Left ventricle myocardium inferior (tissue), 1 donor: ENCODE measurements around the gene TMEM88. TPM values are rescaled to one million over a fixed set of nuclear protein-coding genes. Genes with fewer than 3 reads are reported as not detected.

ENCODE experiments used
- DNase-seq: peaks from one replicate; pipeline ENCODE4 v3.0.0-alpha.2; 2020
- H3K27ac ChIP-seq: fragments of 200-600 bp; replicated peaks from 2 replicates; pipeline ENCODE4 v1.8.0; 2021
- H3K27me3 ChIP-seq: fragments of 200-600 bp; 2 replicates; pipeline ENCODE4 v1.8.0; 2021; ENCODE audit warnings: low read depth
- H3K36me3 ChIP-seq: fragments of 200-600 bp; 2 replicates; pipeline ENCODE4 v1.8.0; 2021
- H3K4me1 ChIP-seq: fragments of 200-600 bp; 2 replicates; pipeline ENCODE4 v1.8.0; 2021
- H3K4me3 ChIP-seq: fragments of 200-600 bp; 2 replicates; pipeline ENCODE4 v1.8.0; 2021; ENCODE audit warnings: mild to moderate bottlenecking, moderate library complexity
- H3K9me3 ChIP-seq: fragments of 200-600 bp; replicated peaks from 2 replicates; pipeline ENCODE4 v1.8.0; 2021
- intact Hi-C: fragments of 100-400 bp; cut with micrococcal nuclease; formaldehyde crosslinking; loops from one replicate; pipeline ENCODE4 v1.11.0; 2022
- total RNA-seq: library from RNA; stranded (reverse); fragmentation: NEBNext Ultra II Directional; extraction: Animal tissue kit (Norgen Biotek cat#: 25700); gene quantifications from one replicate; pipeline ENCODE4 v1.2.1, GENCODE V29; 2021
- TF ChIP-seq, protein P1 (sequence below): fragments of 200-600 bp; IDR thresholded peaks from 2 replicates; pipeline ENCODE4 v1.8.0; 2021; ENCODE audit warnings: antibody characterized with exemption, mild to moderate bottlenecking, borderline replicate concordance
- donor health status: DM: no; HTN: yes; CAD: no; lungs with severe emphysema.

Gene TMEM88
- total RNA-seq, 1 donor from 2014 or later, result 26.4 TPM

- Histone ChIP-seq H3K27ac (peak overlapping the region; percentile 99), H3K36me3 (peaks cover 48% of the 10 kb centered on the region), H3K4me3 (peak overlapping the region; percentile 86), H3K9me3 (no peaks in the 10 kb centered on the region), H3K27me3 (no peaks in the 10 kb centered on the region), H3K4me1 (peaks cover 61% of the 10 kb centered on the region)
- TF ChIP-seq, protein P1, sequence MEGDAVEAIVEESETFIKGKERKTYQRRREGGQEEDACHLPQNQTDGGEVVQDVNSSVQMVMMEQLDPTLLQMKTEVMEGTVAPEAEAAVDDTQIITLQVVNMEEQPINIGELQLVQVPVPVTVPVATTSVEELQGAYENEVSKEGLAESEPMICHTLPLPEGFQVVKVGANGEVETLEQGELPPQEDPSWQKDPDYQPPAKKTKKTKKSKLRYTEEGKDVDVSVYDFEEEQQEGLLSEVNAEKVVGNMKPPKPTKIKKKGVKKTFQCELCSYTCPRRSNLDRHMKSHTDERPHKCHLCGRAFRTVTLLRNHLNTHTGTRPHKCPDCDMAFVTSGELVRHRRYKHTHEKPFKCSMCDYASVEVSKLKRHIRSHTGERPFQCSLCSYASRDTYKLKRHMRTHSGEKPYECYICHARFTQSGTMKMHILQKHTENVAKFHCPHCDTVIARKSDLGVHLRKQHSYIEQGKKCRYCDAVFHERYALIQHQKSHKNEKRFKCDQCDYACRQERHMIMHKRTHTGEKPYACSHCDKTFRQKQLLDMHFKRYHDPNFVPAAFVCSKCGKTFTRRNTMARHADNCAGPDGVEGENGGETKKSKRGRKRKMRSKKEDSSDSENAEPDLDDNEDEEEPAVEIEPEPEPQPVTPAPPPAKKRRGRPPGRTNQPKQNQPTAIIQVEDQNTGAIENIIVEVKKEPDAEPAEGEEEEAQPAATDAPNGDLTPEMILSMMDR, result no peak
- intact Hi-C loops, result no loop called here
- DNase-seq, result no peak
Measured at GRCh38 chr17:7853691-7854038, 1.2 kb upstream of the TMEM88 start.

GRCh38 chr17:7854078-7854777 lies 638 bp upstream of the TMEM88 start:
- intact Hi-C loops, result no loop called here
- no peaks in the 10 kb centered on the region for H3K9me3 ChIP-seq
- H3K4me1 ChIP-seq, result peaks cover 67% of the 10 kb centered on the region
- peak overlapping the region; percentile 99 for H3K27ac ChIP-seq
- H3K4me3 ChIP-seq, result peak overlapping the region; percentile 86
- H3K36me3 ChIP-seq, result peaks cover 44% of the 10 kb centered on the region
- H3K27me3 ChIP-seq, result no peaks in the 10 kb centered on the region
- TF ChIP-seq, protein P1, result no peak
- DNase-seq, result no peak

DNA sequence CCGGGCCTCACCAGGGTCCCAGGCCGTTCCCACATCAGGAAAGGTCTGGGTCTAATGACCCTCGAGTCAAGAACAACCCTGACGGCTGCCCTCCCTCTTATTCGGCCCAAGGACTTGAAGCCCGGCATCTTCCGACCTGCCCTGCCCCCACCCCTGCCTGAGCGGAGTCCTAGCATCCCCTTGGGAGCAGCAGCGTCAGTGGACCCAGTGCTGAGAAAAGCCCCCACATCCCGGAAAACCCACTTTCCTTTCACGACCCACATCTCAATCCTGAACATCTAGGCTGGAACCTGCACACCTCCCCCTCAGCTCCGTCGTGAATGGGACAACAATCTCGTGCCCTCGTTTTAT lies 769 bp downstream of the TMEM88 start:
- peaks cover 44% of the 10 kb centered on the region for H3K36me3 ChIP-seq
- peak overlapping the region; percentile 86 for H3K4me3 ChIP-seq
- DNase-seq, result no peak
- intact Hi-C loops, result no loop called here
- TF ChIP-seq, protein P1, result no peak
- H3K9me3 ChIP-seq, result no peaks in the 10 kb centered on the region
- H3K4me1 ChIP-seq, result peaks cover 71% of the 10 kb centered on the region
- no peaks in the 10 kb centered on the region for H3K27me3 ChIP-seq
- H3K27ac ChIP-seq, result peak overlapping the region; percentile 99

DNA sequence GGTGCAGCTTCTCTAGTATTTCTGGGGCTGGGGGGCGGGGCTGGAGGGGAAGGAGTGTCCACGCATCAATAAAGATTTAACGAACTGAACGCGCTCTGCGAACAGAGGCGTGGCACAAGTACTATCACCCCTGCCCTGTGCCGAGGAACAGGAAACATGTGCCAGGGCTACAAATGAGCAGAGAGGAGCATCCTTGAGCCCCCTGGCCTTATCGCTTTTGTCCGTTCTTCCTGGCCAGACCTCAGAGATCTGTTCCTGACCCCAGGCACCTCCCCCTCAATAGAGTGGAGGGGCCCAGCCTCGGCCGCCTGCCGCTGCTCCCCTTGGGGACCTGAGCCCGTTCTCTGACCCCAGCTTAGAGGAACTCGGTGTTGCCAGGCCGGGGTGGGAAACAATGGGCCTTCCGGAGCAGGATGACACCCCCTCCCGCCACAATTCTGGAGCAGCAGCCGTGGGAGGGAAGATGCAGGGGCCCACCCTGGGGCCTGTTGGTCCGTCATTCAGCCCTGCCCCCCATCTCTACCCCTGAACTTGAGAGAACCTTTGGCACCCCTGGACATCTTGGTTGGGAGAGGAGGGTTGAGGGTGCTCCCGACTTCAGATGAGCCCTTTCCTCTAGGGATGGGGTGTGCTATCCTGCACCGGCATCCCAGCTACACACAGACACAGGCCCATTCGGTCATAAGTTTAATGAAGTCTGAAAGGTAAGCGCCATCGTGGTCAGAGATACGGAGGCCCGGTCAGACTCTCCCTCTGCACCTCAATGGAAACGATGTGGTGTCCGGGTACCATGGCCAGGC lies 1.3 kb downstream of the TMEM88 start:
- TF ChIP-seq, protein P1, result no peak
- Histone ChIP-seq H3K36me3 (peaks cover 44% of the 10 kb centered on the region), H3K27ac (peak overlapping the region; percentile 99), H3K4me3 (peak overlapping the region; percentile 86), H3K4me1 (peaks cover 69% of the 10 kb centered on the region), H3K27me3 (no peaks in the 10 kb centered on the region), H3K9me3 (no peaks in the 10 kb centered on the region)
- peak; percentile 75 for DNase-seq
- intact Hi-C loops, result no loop called here

DNA sequence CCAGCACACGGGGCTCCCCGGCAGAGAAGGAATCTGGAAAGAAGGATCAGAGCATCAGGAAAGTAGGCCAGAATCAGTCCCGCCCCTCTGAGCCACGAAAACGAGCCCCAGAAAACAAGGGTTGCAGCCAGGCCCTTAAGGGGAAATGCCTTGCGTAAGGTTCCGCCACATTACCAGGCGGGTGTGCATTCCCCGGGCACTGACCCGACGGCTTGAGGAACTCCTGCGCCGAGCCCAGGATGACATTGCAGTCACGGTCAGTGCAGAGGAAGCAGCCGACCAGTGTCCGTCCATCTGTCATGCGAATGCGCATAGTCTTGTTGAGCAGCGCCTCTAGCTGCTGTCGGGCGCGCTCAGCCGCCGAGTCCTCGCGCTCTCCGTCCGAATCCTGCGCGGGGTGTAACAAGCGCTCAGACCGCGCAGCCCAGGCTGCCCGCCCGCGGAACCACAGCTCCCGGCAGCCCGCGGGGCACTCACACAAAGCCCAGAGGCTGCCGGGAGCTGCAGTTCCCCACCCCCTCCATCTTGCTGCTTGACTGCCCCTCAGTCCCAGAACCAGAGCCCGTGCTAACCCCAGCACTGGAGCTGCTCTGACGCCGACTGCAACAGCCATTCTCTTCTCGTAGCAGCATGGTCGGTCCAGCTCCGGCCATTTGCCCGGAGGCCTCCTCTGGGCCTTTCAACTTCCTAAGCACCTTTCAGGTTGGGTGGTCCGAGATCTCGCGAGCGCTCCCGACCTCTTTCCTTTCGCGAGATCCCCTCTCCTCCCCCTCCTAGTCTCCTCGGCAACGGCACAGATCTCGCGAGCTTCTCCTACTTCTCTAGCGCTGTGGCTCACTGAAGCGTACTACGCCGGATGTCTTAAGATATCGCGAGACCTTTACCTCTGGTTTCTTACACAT lies 2.2 kb downstream of the TMEM88 start, which contains the start of gene NAA38:
Gene NAA38 (minus strand): TSS at position 749 of the 902 bp plus-strand sequence. CDS start 96 bp downstream, at position 653.
- TF ChIP-seq, protein P1, result peak; percentile 63
- H3K4me3 ChIP-seq, result peak within 1 kb of the TSS; percentile 86
- peak; percentile 96 for DNase-seq
- no peaks in the 10 kb centered on the region for H3K9me3 ChIP-seq
- intact Hi-C loops, result no loop called here
- peak within 1 kb of the TSS; percentile 99 for H3K27ac ChIP-seq
- H3K4me1 ChIP-seq, result peaks cover 62% of the 10 kb centered on the region
- no peaks in the 10 kb centered on the region for H3K27me3 ChIP-seq
- peaks cover 48% of the 10 kb centered on the region for H3K36me3 ChIP-seq
